Lower leg skin (tissue), 3 donors: ENCODE data around the gene SAT2.

Experiments used
- POLR2A ChIP-seq, 2 donors: fragments of 450-650 bp; IDR thresholded peaks; one replicate each; pipeline ENCODE4 v1.6.1; 2016 to 2017; ENCODE audit warnings: antibody characterized with exemption in 2 of 2, mild to moderate bottlenecking in 1 of 2, moderate library complexity in 1 of 2
- TF ChIP-seq, protein P1 (sequence below), 3 donors: fragments of 450-650 bp; IDR thresholded peaks; one replicate each; pipeline ENCODE4 v1.5.1; 2016; ENCODE audit warnings: antibody characterized with exemption in 3 of 3, mild to moderate bottlenecking in 3 of 3, moderate library complexity in 2 of 3

DNA sequence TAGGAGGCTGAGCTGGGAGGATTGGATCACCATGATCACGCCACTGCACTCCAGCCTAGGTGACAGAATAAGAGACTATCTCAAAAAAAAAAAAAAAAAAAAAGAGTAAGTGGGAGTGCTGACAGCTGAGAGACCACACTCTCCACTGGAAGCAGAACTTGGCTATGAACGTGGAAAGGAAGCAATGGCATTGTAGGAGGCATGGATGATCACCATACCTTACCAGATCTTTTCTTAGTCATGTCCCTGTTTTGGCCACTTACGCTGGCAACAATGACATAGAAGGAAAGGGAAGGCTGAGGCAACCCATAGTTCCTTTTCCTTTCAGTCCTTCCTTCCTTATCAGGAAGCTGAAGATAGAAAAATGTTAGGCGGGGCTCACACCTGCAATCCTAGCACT is 19.4 kb upstream of the SAT2 start:
- TF ChIP-seq POLR2A (IDR thresholded peaks at IDR 0.05), result no peak
- TF ChIP-seq, protein P1, sequence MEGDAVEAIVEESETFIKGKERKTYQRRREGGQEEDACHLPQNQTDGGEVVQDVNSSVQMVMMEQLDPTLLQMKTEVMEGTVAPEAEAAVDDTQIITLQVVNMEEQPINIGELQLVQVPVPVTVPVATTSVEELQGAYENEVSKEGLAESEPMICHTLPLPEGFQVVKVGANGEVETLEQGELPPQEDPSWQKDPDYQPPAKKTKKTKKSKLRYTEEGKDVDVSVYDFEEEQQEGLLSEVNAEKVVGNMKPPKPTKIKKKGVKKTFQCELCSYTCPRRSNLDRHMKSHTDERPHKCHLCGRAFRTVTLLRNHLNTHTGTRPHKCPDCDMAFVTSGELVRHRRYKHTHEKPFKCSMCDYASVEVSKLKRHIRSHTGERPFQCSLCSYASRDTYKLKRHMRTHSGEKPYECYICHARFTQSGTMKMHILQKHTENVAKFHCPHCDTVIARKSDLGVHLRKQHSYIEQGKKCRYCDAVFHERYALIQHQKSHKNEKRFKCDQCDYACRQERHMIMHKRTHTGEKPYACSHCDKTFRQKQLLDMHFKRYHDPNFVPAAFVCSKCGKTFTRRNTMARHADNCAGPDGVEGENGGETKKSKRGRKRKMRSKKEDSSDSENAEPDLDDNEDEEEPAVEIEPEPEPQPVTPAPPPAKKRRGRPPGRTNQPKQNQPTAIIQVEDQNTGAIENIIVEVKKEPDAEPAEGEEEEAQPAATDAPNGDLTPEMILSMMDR (IDR thresholded peaks at IDR 0.05), result no peak
